ENCODE results near the gene ABCA12. TPM values are rescaled to one million over a fixed set of nuclear protein-coding genes. Genes with fewer than 3 reads are reported as not detected.

The ABCA12 gene
- total and polyA plus RNA-seq, 9 of the 15 experiments (the other 6 are each of a cell fraction or from before 2014, with no cell fraction given): 0.02 to 0.03 TPM; not detected in 7

- Histone ChIP-seq H3K9me1 (ENCODE audit: control insufficient read depth, insufficient read depth, low read length) (no peaks in the 10 kb centered on the region), H3K4me2 (ENCODE audit: insufficient read depth, low read length) (no peak overlapping the region), H3K27ac (ENCODE audit: extremely low read depth, low read depth, low read length) (no peak overlapping the region), H3K9me3 (replicated peaks; ENCODE audit: control insufficient read depth, insufficient read depth, low read depth, low read length) (no peaks in the 10 kb centered on the region), H3K9ac (ENCODE audit: insufficient read depth in 1 of 2, low read depth in 2 of 2, low read length in 2 of 2) (no peak overlapping the region), H3K36me3 (ENCODE audit: control insufficient read depth, insufficient read depth, low read length) (no peaks in the 10 kb centered on the region), H3K79me2 (ENCODE audit: control insufficient read depth, insufficient read depth, low read length) (no peaks in the 10 kb centered on the region), H3K4me3 (no peak overlapping the region), H3K4me1 (replicated peaks in 1 of 2; ENCODE audit: control insufficient read depth in 2 of 2, insufficient read depth in 2 of 2, low read length in 2 of 2) (no peaks in the 10 kb centered on the region), H2AFZ (ENCODE audit: low read depth, low read length) (no peak overlapping the region), H4K20me1 (replicated peaks; ENCODE audit: control insufficient read depth, insufficient read depth, low read length) (no peaks in the 10 kb centered on the region), H3K27me3 (ENCODE audit: control insufficient read depth in 2 of 2, insufficient read depth in 2 of 2, low read length in 2 of 2) (no peaks in the 10 kb centered on the region)
- ATAC-seq (no peak), DNase-seq (ENCODE audit: extremely low read depth in 1 of 4, low spot score in 3 of 4) (no peak), FAIRE-seq (no peak)
- in situ Hi-C loops (cut with MboI): no loop called here
- ChIA-PET POLR2A (no interaction called here), CTCF (ENCODE audit: low intra/inter-chr PET ratio) (no interaction called here)
- TF ChIP-seq ZBED1 (IDR thresholded peaks at IDR 0.05) (no peak), RHOXF2B (CRISPR knock-in tag; conservative IDR thresholded peaks at IDR 0.05) (no peak), ZBTB43 (CRISPR knock-in tag; IDR thresholded peaks at IDR 0.05) (no peak), ARNT (IDR thresholded peaks at IDR 0.05) (no peak), KLF16 (IDR thresholded peaks at IDR 0.05) (no peak), ZNF780A (CRISPR knock-in tag; IDR thresholded peaks at IDR 0.05) (no peak), ZC3H4 (CRISPR knock-in tag; IDR thresholded peaks at IDR 0.05; ENCODE audit: borderline replicate concordance) (no peak), ZNF561 (CRISPR knock-in tag; conservative IDR thresholded peaks at IDR 0.05) (no peak), IRF9 (tag; IDR thresholded peaks at IDR 0.05) (no peak), KDM1A (IDR thresholded peaks at IDR 0.05) (no peak), SMAD1 (IDR thresholded peaks at IDR 0.05; ENCODE audit: low read depth, low read length, partially characterized antibody) (no peak), BCOR (IDR thresholded peaks at IDR 0.05) (no peak), ZNF24 (IDR thresholded peaks at IDR 0.05) (no peak), GTF2A2 (tag; IDR thresholded peaks at IDR 0.05) (no peak), ZSCAN32 (CRISPR knock-in tag; IDR thresholded peaks at IDR 0.05) (no peak)
- intact Hi-C loops (cut with micrococcal nuclease): no loop called here
- 0% methylated on average over 2 of the region's 2 CpGs for WGBS (ENCODE audit: insufficient coverage, low coverage, missing lambda C conversion rate)
- no TSS peak for BruUV-seq (replicated peaks)
Observed at GRCh38 chr2:215032153-215032552, 106.3 kb downstream of the ABCA12 start.
